Measurements from ENCODE around the gene CBFA2T3.

Gene CBFA2T3

DNA sequence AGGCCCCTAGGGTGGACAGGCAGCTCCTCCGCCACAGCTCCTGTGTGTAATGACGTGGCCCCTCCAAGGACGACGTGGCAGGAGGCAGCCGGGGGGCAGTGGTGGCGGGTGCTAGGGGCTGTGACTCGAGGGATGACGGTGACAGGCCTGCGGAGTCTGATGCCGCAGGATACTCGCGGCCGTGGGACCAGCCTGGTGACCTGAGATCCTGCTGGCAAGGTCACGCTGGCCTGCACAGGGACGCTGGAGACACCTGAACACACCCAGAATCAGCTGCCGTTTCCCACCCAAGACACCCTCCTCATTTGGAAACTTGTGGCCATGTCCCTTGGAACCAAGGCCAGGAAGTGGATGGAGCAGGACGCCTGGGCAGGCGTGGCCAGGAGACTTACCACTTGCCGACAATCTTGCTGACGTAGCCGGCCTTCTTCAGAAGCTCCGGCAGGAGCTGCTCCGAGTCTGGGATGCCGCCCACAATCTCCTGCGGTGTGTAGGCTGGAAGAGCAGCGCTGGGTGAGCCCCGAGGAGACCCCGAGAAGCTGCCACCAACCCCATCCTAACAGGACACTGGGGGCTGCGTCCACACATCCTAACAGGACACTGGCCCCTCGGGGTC, 136.3 kb downstream of the CBFA2T3 start:
- DNase-seq (ENCODE audit: low spot score): no peak

DNA sequence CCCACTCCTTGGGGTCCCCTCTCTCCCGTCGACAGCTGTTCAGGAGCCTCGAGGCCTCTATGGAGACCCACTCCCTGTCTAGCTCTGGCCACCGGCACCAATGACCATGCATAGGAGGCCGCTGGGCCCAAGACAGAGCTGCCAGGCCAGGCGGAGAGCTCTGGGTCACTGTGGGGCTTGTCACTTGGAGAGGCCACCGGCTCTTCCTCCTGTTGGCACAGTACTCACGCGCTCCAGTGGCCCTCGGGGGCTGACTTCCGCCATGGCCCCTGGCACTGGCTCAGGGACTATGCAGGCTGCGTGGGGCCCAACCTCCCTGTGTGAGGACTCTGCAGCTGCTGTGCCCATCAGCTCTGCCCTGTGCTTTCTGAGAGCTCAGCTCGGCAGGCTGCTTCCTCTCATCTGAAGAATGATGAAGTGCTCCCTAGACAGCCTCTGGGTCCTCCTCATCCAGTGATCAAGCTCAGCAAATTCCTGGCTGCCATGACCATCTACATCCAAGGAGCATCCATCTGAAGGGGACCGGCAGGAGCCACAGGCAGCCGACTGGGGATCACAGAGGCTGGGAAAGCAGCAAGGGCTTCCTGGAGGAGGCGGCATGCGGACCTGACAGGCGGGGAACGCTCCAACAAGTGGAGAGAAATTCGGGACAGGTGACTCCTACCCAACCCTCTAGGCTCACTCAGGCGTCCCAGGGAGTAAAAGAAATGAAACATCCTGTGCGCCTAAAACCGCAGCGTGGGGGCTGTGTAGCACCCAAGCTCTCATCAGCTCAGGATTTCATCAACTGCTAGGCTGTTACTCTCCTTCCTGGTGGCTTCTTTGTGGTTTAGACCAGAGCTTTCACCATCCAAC, 137.0 kb downstream of the CBFA2T3 start:
- no peak for DNase-seq (ENCODE audit: low spot score)

DNA sequence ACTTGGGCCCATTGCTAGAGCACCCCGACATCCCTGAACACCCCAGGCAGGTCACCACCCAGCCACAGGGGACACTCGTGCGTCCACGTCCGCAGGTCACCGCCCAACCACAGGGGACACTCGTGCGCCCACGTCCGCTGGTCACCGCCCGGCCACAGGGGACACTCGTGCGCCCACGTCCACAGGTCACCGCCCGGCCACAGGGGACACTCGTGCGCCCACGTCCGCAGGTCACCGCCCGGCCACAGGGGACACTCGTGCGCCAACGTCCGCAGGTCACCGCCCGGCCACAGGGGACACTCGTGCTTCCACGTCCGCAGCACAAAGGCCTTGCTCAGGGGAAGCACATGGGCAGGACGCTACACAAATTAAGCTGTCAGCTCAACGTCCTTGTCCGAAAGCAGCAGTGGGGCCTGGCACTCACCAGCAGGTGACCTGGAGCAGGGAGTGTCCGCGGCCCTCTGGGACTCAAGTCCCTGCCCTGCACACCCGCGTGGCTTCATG, 137.9 kb downstream of the CBFA2T3 start:
- no peak for DNase-seq (ENCODE audit: low spot score)

DNA sequence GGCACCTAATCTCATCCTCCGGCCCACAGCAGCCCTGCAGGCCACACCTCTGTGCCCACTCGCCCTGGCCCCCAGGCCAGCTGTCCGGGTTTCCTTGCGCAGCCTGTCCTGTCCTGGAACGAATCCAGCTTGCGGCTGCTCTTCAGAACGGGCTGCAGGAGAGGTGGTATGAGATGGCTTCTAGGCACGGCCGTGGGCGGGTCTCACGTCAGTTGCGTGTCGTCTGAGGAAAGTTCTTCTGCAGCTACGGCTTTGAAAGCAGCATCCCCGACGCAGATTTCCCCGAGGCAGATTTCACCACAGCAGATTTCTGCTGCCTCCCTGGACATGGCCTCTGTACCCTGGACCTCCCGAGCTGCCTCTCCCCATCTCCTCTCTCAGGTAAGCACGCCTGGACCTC, 138.4 kb downstream of the CBFA2T3 start:
- no peak for DNase-seq (ENCODE audit: low spot score)

DNA sequence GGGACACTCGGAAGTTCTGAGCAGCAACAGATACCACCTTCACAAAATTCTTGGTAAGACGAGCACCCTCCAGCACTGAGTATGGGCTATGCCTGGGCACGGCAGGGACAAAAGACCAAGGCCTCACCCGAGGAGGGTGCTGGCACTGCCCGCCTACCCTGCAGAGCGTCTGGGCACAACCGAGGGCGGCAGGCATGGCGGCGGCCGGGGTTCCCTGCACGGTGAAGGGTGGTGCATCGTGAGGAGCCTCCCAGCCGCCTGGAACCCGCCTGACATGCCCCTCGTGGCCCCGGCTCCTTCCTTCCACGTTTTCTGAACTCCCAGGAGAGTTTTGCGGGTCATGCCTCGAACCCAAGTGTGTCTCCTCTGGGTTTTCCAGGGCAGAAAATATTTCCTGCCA, 139.2 kb downstream of the CBFA2T3 start:
- no peak for DNase-seq (ENCODE audit: low spot score)

DNA sequence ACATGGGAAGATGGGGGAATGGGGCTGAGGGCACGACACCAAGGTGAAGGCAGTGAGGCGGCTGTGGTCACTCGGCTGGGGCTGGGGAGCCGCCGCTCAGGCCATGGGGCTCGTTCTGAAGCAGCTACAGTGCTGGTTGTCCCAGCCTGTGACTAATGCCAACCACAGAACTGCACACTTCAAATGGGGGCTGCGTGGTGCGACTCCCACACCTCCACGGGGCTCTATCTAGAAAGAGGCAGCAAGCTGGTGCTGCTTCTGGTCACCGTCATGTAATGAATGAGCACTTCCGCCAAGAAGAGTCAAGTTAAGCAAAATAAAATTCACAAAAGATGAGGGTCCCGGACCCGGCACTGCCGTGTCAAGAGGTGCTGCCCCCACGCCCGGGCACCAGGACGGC, 140.2 kb downstream of the CBFA2T3 start:
- no peak for DNase-seq (ENCODE audit: low spot score)

DNA sequence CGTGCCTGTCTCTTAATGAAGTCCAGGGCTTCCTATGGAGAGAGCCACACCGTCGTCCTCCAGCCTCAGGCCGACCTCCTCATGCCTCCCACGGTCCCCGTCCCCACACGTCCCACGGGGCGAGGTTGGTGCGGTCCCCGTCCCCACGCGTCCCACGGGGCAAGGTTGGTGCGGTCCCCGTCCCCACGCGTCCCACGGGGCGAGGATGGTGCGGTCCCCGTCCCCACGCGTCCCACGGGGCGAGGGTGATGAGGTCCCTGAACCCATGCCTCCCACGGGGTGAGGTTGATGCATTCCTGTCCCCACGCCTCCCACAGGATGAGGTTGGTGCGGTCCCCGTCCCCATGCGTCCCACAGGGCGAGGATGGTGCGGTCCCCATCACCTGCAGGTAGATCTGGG, 141.2 kb downstream of the CBFA2T3 start:
- no peak for DNase-seq (ENCODE audit: low spot score)

DNA sequence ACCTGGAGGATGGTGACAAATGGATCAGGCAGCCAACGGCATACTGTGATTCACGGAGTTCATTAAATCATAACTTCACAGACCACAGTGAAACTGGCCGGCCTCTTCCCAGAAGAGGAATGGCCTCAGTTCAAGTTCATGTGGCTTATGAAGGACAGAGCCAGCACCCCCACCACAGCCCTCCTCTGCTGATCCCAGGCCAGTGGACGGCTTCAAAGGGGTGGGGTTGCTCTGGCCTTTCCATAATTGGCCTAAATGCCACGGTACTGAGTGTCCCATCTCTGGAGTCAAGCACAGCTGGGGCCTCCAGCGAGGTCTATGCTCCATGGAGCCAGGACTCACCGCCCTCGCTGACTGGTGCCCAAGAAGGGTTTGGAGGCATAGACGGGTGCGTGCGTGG, 141.6 kb downstream of the CBFA2T3 start:
- DNase-seq (ENCODE audit: low spot score): no peak

DNA sequence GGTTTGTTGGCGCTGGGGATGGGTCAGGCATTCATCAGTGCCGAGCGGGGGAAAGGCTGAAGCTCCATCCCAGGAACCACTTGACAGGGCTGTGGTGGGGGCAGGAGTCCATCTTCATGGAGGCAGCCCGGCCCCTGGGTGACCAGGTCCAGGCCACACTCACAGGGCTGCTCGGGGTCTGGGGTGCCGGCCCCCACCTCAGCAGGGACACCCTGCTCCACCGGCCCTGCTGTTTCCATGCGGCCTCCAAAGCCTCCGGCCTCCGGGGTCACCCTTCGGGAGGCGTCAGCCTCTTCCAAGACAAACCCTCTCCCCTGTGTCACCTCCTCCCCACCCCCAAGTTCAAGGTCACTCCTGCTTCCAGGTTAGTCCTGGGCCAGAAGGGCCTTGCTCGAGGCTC, 142.3 kb downstream of the CBFA2T3 start:
- DNase-seq (ENCODE audit: low spot score): no peak

DNA sequence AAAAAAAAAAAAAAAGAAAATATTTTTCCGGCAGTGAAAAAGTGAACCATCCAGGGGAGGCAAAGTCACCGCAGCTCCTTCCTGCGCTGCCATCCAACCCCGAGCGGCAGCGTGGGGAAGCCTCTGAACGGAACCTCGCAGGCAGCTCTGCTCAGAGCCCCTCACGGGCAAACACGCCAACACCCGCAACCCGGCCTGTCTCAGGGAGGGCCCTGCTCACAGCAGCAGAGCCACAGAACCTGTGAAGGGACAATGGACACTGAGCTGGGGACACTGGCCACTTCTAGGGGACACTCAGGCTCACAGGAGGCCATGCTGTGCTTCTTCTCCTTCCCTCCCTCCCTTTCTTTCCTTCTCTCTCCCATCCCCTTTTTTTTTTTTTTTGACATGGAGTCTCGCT, 143.9 kb downstream of the CBFA2T3 start:
- no peak for DNase-seq (ENCODE audit: low spot score)

DNA sequence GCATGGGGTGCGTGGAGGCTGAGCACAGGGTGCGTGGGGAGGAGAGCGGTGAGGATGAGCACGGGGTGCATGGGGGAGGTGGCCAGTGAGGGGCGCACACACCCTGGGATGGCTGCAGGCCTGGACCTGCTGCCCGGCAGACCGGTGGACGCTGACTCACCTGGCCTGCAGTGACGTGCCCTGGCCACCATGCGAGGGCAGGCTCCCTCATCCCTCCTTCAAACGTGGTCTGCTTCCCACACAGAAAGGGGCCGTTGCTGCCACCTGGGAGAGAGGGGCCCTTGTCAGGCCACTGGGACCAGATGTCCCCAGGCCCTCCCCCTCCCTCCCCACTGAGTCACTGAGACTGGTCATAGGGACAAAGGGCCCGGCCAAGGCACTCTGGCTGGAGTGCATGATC, 145.2 kb downstream of the CBFA2T3 start:
- no peak for DNase-seq (ENCODE audit: low spot score)

DNA sequence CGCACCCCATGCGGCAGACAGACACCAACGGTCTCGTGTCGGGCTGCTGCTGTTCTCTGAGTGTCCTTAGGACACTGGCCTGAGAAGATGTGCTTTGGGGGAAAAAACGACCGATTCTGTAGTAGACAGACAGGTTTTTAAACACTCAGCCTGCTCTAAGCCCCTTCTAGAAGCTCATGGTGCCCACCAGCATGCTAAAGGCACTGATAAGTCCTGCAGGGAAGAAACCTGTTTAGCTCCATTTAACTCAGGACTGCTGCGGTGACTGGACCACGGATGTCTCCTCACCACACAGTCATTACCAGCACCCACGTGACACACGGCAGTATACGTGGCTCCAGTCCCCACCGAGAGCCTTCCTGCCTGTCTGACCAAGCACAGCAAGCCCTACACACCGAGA, 146.2 kb downstream of the CBFA2T3 start:
- no peak for DNase-seq (ENCODE audit: low spot score)

DNA sequence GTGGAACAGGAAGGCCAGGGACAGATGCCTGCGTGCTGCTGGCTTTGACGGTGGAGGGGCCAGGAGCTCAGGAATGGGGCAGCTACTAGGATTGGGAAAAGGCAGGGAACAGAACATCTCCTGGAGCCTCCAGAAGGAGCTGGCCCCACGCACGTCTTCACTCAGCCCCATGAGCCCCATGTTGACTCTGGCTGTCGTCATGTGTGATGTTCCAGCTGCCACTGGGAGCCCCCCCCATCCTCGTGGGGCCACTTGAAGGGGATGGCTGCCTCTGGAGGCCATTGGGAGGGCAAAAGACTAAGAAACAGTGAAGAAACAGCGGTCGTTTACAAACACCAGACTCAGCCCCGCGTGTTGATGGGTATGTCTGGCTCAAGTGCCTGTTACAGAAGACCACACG, 146.7 kb downstream of the CBFA2T3 start:
- no peak for DNase-seq (ENCODE audit: low spot score)

DNA sequence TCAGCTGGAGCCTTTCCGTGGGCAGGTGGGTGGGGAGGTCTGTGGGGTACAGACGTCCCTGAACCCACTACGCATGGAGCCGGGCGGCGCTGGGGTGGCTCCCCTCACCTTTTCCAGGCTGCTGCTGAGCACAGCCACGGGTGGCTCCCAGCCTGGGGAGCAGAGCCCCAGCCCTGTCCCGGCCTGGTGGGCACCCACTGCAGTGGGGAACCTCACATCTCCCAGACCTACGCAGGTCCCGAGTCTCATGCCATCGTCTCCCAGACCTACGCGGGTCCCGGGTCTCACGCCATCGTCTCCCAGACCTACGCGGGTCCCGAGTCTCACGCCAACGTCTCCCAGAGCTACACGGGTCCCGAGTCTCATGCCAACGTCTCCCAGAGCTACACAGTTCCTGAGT, 148.3 kb downstream of the CBFA2T3 start:
- DNase-seq (ENCODE audit: low spot score): no peak

DNA sequence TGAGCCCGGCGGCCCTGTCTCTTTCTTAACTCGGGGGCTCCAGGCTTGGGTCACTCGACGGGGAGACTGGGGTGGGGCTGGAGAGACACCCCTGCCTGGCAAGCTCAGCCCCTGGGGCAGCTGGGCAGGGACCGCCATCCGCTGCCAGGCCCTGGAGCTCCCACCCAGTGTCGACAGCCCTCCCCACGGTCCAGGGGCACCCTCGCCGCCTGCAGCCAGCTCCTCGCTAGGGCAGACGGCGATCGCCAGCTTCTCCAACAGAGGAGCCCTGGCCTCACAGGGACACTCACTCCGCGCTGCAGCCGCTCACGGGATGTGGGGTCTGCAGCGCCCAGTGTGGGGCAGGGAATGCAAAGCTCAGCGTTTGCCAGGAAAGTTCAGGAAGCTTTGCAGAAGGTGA, 149.3 kb downstream of the CBFA2T3 start:
- DNase-seq (ENCODE audit: low spot score): no peak

DNA sequence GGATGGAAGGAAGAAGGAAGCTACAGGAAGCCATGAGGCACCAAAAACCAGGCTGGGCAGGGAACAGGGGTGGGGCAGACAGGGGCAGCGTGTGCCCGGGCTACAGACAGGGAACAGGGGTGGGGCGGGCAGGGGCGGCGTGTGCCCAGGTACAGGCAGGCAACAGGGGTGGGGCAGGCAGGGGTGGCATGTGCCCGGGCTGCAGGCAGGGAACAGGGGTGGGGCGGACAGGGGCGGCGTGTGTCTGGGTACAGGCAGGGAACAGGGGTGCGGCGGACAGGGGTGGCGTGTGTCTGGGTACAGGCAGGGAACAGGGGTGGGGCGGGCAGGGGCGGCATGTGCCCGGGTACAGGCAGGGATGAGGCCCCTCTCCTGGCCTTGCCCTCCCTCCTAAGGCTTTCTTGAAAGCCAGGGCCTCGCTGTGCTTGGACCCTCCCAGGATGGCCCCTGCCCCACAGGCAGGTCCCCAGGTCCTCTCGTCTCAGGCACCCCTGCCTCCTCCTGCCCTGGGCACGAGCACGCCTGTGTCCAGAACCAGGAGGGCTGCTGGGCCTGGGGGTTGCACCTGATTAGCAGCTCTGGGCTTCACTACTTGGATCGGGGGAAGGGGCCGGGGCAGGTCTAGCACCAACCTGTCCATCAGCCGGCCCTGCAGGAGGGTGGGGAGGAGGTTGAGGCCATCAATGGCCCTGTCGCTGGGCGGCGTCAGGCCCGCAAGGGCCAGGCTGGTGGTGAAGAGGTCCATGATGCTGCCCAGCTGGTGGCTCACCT, 150.8 kb downstream of the CBFA2T3 start:
- no peak for DNase-seq (ENCODE audit: low spot score)

DNA sequence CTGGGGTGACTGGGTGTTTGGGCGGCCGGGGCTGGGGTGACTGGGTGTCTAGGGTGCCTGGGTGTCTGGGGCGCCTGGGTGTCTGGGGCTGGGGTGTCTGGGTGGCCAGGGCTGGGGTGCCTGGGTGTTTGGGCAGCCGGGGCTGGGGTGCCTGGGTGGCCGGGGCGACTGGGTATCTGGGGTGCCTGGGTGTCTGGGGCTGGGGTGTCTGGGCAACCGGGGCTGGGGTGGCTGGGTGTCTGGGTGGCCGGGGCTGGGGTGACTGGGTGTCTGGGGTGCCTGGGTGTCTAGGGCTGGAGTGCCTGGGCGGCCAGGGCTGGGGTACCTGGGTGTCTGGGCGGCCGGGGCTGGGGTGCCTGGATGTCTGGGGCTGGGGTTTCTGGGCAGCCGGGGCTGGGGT, 151.9 kb downstream of the CBFA2T3 start:
- no peak for DNase-seq (ENCODE audit: low spot score)

All from hematopoietic multipotent progenitor cell treated with erythropoietin and hydrocortisone succinate and interleukin-3 and kit ligand, for 15 days (in vitro differentiated cells).